ENCODE data around the gene AFG1L. TPM values are rescaled to one million over a fixed set of nuclear protein-coding genes. Genes with fewer than 3 reads are reported as not detected.
A peak's percentile ranks its signal among the peaks of the same experiment; 100 is the strongest.

Gene AFG1L
- total RNA-seq, 1 experiment from 2014 or later = 4.9 TPM

DNA sequence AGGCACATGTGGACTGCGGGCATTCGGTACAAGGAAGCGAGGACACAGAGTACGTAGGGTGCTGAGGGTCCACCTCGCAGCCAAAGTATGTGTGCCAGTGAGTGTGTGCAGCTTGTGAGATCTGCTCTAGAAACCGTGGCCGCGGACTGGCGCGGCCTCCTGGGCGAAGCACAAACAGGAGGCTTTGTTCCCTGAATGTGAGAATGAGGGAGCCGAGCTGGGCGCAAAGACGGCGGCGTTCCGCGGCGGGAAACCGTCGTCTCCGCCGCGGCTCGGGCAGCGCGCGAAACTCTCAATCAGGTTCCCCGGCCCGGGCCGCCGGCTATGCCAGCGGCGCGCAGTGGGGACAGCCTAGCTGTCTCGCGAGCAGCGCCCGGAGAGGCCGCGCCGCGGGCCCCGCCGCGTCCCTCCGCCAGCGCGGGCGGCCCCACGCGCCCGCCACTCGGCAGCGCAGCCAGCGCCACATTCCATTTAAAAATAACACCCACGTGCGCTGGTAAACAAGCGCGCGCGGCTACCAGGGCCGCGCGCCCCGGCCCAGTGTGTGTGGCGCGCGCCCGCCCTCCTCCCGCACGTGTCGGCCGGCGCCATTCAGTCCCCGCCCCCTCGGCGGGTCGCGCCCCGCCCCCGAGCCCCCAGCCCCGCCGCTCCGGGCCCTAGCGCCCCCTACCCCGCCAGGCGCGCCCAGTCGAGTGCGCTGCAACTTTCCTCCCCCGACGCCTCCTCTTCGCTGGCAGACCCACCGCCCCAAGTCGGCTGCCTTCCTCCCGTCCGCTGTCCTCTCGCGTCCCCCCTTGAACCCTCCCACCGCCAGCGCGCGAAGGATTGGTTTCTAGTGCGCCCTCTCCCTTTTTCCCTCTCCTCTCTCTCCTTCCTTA, 262.9 kb downstream of the AFG1L start:
- Histone ChIP-seq H3K9me2 (ENCODE audit: insufficient read depth) (no peaks in the 10 kb centered on the region), H4K20me1 (ENCODE audit: insufficient read depth) (no peaks in the 10 kb centered on the region), H3K27me3 (ENCODE audit: insufficient read depth, low read length) (no peaks in the 10 kb centered on the region), H3K27ac (ENCODE audit: low read depth, low read length) (peak overlapping the region; percentile 65), H3K79me2 (ENCODE audit: insufficient read depth, low read length) (peaks cover 12% of the 10 kb centered on the region), H3K4me1 (ENCODE audit: control insufficient read depth in 1 of 2, insufficient read depth in 2 of 2, low read length in 2 of 2) (peaks cover 14 to 31% of the 10 kb centered on the region in 2 experiments), H3K4me2 (ENCODE audit: low read length) (peak overlapping the region; percentile 92), H3K36me3 (ENCODE audit: control insufficient read depth in 1 of 2, insufficient read depth in 2 of 2, low read length in 2 of 2) (no peaks in the 10 kb centered on the region), H3K9ac (ENCODE audit: low read length) (peak overlapping the region; percentile 69), H3K4me3 (replicated peaks in 1 of 2; ENCODE audit: low read depth in 1 of 2, low read length in 2 of 2) (peak overlapping the region; percentile 52 to 86), H3K9me3 (ENCODE audit: control insufficient read depth in 1 of 2, insufficient read depth in 1 of 2, low read depth in 1 of 2, low read length in 2 of 2) (no peaks in the 10 kb centered on the region), H2AFZ (ENCODE audit: low read depth, low read length, poor library complexity, severe bottlenecking) (no peak overlapping the region)
- ChIA-PET CTCF (interaction anchor here (0.7 to 1.2 kb wide), 2 partner anchors 75 to 336 kb away, joined by 3 to 6 read pairs; no protein-coding TSS in a partner anchor), RAD21 (ENCODE audit: low non-redundant PET in 1 of 2, low total read pairs in 2 of 2, uncharacterized antibody in 2 of 2, unreplicated experiment in 2 of 2) (no interaction called here), POLR2A (interaction anchor here (0.9 to 1.2 kb wide), 3 partner anchors 9 to 179 kb away, joined by 3 to 4 read pairs (median 3); no protein-coding TSS in a partner anchor)
- no peak for TF ChIP-seq CBX3 (IDR thresholded peaks at IDR 0.05; ENCODE audit: low read depth)
- TF ChIP-seq POLR2A (IDR thresholded peaks at IDR 0.05; ENCODE audit: borderline replicate concordance, extremely low read depth, insufficient read depth, insufficient read length) = no peak
- peak; percentile 53; the same call in 1 of the 2 replicates for TF ChIP-seq POLR2AphosphoS5 (IDR thresholded peaks at IDR 0.05; ENCODE audit: low read depth, low read length)
- TF ChIP-seq CEBPB (IDR thresholded peaks at IDR 0.05; ENCODE audit: low read depth) = no peak
- TF ChIP-seq ZFX (IDR thresholded peaks at IDR 0.05) = peak; percentile 72
- TF ChIP-seq, protein P1, sequence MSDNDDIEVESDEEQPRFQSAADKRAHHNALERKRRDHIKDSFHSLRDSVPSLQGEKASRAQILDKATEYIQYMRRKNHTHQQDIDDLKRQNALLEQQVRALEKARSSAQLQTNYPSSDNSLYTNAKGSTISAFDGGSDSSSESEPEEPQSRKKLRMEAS (IDR thresholded peaks at IDR 0.05) = no peak
- TF ChIP-seq, protein P2, sequence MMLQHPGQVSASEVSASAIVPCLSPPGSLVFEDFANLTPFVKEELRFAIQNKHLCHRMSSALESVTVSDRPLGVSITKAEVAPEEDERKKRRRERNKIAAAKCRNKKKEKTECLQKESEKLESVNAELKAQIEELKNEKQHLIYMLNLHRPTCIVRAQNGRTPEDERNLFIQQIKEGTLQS (IDR thresholded peaks at IDR 0.05) = no peak
- TF ChIP-seq ZNF274 (IDR thresholded peaks at IDR 0.05; ENCODE audit: low read depth, low read length) = no peak
- ATAC-seq = peak; percentile 23
- no TSS peak for BruUV-seq (replicated peaks)
- no peak for DNase-seq (ENCODE audit: low read depth, low spot score)
- intact Hi-C loops (cut with micrococcal nuclease) = no loop called here

Measured in HCT116 (cell line).